Measurements from ENCODE around the gene STK32B.

DNA sequence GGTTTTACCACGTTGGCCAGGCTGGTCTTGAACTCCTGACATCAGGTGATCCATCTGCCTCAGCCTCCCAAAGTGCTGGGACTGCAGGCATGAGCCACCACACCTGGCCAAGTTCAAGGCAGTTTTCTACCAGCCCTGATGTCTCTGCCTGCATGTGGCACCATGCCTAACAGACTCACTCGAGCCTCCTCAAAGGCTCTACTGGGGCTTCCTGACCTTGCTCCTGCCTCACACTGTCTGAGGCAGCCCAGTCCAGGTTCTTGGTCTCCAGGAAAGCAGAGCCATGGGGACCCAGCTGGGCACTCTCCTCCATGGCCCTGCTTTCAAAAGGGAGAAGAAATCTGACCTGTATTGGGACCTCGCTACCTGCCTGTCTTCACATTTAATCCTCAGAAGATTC, 370.1 kb downstream of the STK32B start:
- TF ChIP-seq TEAD4 (IDR thresholded peaks at IDR 0.05) = no peak
- TF ChIP-seq YY1 (IDR thresholded peaks at IDR 0.05; ENCODE audit: low read depth) = no peak
- no peak for TF ChIP-seq TAF1 (IDR thresholded peaks at IDR 0.05; ENCODE audit: low read depth)
- TF ChIP-seq, protein P1, sequence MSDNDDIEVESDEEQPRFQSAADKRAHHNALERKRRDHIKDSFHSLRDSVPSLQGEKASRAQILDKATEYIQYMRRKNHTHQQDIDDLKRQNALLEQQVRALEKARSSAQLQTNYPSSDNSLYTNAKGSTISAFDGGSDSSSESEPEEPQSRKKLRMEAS (IDR thresholded peaks at IDR 0.05) = no peak
- TF ChIP-seq CREB1 (IDR thresholded peaks at IDR 0.05; ENCODE audit: low read depth) = no peak
- TF ChIP-seq, protein P2, sequence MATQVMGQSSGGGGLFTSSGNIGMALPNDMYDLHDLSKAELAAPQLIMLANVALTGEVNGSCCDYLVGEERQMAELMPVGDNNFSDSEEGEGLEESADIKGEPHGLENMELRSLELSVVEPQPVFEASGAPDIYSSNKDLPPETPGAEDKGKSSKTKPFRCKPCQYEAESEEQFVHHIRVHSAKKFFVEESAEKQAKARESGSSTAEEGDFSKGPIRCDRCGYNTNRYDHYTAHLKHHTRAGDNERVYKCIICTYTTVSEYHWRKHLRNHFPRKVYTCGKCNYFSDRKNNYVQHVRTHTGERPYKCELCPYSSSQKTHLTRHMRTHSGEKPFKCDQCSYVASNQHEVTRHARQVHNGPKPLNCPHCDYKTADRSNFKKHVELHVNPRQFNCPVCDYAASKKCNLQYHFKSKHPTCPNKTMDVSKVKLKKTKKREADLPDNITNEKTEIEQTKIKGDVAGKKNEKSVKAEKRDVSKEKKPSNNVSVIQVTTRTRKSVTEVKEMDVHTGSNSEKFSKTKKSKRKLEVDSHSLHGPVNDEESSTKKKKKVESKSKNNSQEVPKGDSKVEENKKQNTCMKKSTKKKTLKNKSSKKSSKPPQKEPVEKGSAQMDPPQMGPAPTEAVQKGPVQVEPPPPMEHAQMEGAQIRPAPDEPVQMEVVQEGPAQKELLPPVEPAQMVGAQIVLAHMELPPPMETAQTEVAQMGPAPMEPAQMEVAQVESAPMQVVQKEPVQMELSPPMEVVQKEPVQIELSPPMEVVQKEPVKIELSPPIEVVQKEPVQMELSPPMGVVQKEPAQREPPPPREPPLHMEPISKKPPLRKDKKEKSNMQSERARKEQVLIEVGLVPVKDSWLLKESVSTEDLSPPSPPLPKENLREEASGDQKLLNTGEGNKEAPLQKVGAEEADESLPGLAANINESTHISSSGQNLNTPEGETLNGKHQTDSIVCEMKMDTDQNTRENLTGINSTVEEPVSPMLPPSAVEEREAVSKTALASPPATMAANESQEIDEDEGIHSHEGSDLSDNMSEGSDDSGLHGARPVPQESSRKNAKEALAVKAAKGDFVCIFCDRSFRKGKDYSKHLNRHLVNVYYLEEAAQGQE (IDR thresholded peaks at IDR 0.05; ENCODE audit: low read depth) = no peak
- no peak for TF ChIP-seq RAD21 (IDR thresholded peaks at IDR 0.05; ENCODE audit: low read depth)
- TF ChIP-seq TCF12 (IDR thresholded peaks at IDR 0.05; ENCODE audit: low read depth) = no peak
- no peak for TF ChIP-seq NFIC (IDR thresholded peaks at IDR 0.05)
- TF ChIP-seq EGR1 (IDR thresholded peaks at IDR 0.05) = no peak
- TF ChIP-seq EP300 (IDR thresholded peaks at IDR 0.05; ENCODE audit: borderline replicate concordance) = no peak
- TF ChIP-seq ZBTB7A (IDR thresholded peaks at IDR 0.05; ENCODE audit: low read depth) = no peak
- TF ChIP-seq, protein P3, sequence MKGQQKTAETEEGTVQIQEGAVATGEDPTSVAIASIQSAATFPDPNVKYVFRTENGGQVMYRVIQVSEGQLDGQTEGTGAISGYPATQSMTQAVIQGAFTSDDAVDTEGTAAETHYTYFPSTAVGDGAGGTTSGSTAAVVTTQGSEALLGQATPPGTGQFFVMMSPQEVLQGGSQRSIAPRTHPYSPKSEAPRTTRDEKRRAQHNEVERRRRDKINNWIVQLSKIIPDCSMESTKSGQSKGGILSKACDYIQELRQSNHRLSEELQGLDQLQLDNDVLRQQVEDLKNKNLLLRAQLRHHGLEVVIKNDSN (IDR thresholded peaks at IDR 0.05) = no peak
- no peak for TF ChIP-seq FOXM1 (IDR thresholded peaks at IDR 0.05; ENCODE audit: borderline replicate concordance, low read depth)

Data from Ishikawa (cell line).